Ovary (tissue), 3 donors: ENCODE results near the gene NIPSNAP2.

Experiments
- EP300 ChIP-seq: sonication (generic); formaldehyde crosslinking; IDR thresholded peaks from one replicate; pipeline ENCODE4 v1.6.1; 2017; ENCODE audit warnings: antibody characterized with exemption
- POLR2A ChIP-seq: fragments of 450-650 bp; IDR thresholded peaks from one replicate; pipeline ENCODE4 v1.6.1; 2017; ENCODE audit warnings: antibody characterized with exemption, mild to moderate bottlenecking, moderate library complexity
- TF ChIP-seq, protein P1 (sequence below), 3 donors: fragments of 450-650 bp in 2 of 3; fragments of 200-600 bp in 1 of 3; IDR thresholded peaks; one replicate each; pipeline versions ENCODE4 v1.5.1 to v1.8.0; 2016 to 2022; ENCODE audit warnings: antibody characterized with exemption in 3 of 3, mild to moderate bottlenecking in 1 of 3
- donor health status: DM: no; HTN: no; CAD: no.

DNA sequence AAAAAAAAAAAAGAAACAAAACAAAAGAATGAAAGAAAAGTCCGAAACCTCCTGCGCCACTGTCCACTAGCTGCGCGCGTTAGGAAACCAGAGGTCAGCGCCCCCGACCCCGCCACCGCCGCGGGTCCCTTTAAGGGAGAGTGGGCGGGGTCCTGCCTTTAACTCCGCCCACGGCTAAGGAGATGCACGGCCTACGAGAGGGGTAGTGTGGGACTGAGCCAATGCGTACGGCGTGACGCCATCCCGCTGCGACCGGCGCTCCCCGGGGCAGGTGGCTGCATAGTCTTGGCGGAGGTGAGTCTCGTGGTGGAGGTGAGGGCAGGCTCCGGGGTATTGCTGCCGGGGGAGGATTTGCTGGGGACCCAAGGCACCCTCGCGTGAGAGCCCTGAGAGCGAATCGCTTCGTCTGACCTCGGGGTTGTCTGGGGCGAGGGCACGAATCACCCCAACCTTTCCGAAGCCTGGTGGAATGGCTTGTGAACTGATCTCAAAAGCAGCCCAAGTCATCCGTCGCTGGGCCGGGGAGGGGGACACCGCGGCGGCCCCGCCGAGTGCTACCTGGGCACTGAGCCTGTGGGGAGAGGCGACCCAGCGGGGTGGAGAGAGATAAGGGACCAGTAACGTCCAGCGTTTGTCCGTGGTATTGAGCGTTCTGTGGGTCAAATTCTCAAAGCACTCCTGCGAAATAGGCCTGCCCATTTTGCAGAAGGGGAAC lies 12.6 kb upstream of the NIPSNAP2 start, which contains the start of gene MRPS17:
- TF ChIP-seq, protein P1, sequence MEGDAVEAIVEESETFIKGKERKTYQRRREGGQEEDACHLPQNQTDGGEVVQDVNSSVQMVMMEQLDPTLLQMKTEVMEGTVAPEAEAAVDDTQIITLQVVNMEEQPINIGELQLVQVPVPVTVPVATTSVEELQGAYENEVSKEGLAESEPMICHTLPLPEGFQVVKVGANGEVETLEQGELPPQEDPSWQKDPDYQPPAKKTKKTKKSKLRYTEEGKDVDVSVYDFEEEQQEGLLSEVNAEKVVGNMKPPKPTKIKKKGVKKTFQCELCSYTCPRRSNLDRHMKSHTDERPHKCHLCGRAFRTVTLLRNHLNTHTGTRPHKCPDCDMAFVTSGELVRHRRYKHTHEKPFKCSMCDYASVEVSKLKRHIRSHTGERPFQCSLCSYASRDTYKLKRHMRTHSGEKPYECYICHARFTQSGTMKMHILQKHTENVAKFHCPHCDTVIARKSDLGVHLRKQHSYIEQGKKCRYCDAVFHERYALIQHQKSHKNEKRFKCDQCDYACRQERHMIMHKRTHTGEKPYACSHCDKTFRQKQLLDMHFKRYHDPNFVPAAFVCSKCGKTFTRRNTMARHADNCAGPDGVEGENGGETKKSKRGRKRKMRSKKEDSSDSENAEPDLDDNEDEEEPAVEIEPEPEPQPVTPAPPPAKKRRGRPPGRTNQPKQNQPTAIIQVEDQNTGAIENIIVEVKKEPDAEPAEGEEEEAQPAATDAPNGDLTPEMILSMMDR (IDR thresholded peaks at IDR 0.05), result peak in 1 of 3 donors; percentile 4
- TF ChIP-seq EP300, result no peak
- peak; percentile 71 for TF ChIP-seq POLR2A
